GM19035 (cell line): ENCODE results near the gene PCDH12.

Experiments
- ATAC-seq: cut with Tn5 transposase; IDR thresholded peaks from one replicate; pipeline ENCODE4 v1.9.1; 2021; ENCODE audit not compliant: unreplicated experiment

PCDH12 gene

DNA sequence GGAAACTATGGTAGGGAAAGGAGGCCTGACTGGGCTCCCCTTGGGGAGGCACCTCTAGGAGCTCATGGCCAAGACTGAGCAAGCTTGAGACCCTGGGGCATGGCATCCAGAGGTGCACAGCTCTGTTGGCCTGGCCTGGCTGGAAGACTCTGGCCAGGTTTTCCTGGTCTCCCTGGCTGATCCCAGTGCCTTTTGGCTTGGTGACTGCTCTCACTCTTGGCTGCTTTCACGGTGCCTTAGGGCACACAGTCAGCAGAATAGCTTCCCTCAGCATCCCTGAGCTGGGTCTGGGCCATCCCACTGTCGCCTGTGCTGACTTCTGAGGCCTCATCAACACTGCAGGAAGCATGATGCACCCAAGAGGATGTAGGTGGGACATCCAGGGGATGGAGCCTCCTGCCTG is 47.7 kb downstream of the PCDH12 start:
- no peak for ATAC-seq

- no peak for ATAC-seq
These were observed 48.8 kb downstream of the PCDH12 start for GRCh38 chr5:141909212-141909611.

GRCh38 chr5:141908796-141909195 is 49.2 kb downstream of the PCDH12 start:
- no peak for ATAC-seq

- no peak for ATAC-seq
These were observed 51.0 kb downstream of the PCDH12 start for GRCh38 chr5:141906972-141907371.

DNA sequence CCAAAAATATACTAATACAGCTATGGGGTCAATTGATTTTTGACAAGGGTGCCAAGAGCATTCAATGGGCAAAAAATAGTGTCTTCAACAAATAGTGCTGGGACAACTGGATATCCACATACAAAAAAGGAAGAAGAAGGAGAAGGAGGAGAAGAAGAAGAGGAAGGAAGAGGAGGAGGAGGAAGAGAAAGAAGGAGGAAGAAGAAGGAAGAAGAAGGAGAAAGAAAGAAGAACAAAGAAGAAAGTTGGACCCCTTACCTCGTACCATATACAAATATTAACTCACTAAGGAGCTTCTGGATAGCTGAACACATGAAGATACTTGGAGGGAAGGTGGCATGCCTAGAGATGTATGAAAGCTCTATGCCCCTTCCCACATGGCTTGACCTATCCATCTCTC is 51.5 kb downstream of the PCDH12 start:
- no peak for ATAC-seq

- ATAC-seq = no peak
These were observed 53.5 kb downstream of the PCDH12 start for GRCh38 chr5:141904551-141904950.

DNA sequence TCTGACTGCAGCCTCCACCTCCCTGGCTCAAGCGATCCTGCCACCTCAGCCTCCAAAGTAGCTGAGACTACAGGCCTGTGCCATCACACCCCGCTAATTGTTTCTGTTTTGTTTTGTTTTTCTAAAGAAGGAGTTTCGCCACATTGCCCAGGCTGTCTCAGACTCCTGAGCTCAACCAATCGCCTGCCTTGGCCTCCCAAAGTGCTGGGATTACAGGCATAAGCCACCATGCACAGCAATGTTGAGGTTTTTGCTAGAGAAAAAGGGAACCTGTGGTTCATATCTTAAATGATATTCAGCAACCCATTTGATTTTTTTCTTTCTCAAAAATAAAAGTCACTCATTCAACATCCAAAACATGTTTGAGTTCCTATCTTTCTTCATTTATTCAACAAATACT is 54.7 kb downstream of the PCDH12 start:
- ATAC-seq = no peak

GRCh38 chr5:141902015-141902814 is 55.8 kb downstream of the PCDH12 start:
- ATAC-seq = no peak

DNA sequence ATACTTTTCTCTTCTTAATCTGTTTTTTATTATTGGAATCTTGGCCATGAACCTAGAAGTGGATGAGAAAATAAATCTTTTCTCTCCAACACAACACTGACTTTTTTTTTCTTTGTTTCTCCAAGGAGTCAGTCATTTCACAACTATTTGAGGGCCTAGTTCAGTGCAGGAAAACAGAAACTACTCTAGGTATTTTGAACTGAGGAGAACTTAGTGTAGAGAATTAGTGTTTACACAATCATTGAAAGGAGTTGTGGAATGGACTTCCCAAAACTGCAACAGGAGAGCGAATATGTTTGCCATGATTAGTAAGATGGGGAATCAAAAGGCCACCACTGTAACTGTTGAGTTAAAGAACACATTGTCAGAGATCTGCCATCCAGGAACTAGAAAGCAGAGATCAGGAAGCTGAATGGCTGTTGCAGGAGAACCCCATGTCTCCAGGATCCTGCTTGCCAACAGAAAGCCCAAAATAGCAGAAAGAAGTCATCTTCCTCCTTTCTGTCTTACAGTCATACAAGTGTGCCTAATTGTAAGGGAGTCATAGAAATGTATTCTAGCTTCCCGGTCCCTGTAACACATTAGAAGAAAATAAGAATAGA is 59.5 kb downstream of the PCDH12 start:
- no peak for ATAC-seq

DNA sequence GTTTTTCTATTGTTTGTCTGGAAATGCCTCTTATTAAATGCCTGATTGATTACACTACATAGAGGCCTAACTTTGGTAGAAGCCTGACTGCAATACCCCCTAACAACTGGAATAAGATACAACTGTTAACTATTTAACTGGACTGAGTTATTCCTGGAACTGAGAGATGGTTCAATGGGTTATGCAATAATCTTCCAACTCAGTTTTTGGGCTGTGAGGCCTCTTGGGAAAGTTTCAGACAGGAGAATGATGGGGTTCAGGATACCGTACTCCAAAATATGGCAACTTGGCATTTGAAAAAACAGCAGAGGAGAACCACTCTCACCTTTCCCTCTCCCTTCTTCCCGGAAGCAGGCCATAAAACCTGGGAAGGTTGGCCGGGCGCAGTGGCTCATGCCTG is 60.6 kb downstream of the PCDH12 start:
- ATAC-seq = no peak
